ENCODE measurements around the gene CREB5.
"Not testable (repeated sequence)": the region's sequence is repeated elsewhere in the genome, so short reads cannot be mapped to it uniquely, and the experiment has no call there.

CREB5 gene, protein sequence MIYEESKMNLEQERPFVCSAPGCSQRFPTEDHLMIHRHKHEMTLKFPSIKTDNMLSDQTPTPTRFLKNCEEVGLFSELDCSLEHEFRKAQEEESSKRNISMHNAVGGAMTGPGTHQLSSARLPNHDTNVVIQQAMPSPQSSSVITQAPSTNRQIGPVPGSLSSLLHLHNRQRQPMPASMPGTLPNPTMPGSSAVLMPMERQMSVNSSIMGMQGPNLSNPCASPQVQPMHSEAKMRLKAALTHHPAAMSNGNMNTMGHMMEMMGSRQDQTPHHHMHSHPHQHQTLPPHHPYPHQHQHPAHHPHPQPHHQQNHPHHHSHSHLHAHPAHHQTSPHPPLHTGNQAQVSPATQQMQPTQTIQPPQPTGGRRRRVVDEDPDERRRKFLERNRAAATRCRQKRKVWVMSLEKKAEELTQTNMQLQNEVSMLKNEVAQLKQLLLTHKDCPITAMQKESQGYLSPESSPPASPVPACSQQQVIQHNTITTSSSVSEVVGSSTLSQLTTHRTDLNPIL

DNA sequence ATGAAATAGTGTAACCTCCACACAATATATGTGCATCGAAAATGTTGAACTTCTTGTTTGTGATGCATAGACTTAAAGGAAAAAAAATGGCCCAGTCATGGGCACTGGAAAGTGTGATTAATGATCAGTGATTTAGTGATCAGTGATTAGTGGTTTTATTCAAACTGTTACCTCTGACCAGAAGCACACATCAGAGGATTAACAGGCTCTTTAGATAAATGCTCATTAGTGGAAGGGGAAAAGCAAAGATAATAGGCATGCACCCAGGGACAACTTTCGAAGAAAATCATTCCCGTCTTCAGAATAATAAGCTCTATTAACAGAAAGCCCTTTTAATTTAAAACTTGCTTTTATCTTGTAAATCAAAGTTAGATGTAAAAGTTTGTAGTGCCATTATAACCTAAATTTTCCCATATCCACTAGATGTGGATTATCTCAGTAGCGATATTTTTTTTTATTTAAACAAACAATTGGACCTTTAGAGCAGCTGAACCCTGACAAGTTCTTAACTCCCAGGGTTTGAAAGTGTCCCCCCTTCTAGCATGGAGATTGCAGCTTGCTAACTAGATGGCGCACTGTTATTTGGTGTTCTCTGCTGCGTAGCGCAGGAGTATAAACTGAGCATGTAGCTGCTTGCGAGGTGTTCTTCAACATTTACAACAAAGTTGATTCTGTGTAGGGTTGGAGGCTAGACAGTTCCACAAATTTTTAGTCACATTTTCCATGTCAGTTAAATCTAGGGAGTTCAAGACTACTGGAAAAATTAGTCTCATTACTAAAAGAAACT is at the start of gene CREB5:
Gene CREB5 (plus strand): TSS at position 643 of the 787 bp plus-strand sequence. CDS start 397 bp downstream, outside the sequence.
- no peak for DNase-seq

DNA sequence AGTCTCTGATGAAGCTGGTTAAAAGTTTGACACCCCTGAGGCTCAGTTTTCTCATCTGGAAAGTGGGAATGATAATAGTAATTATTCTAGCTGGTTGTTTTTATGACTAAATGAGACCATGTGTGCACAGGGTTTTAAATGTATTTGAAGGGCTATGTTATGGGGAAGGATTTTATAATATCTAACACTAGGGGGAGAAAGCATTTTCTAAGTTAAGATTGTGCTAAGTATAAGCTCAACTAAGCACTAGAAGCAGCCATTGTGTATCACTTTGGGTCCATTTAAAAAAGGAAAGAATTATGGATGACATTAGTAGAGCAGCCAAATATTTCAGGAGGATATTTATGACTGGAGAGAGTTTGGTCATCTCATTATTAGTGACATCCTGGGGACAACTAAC is 49.5 kb upstream of the CREB5 start:
- no peak for DNase-seq

DNA sequence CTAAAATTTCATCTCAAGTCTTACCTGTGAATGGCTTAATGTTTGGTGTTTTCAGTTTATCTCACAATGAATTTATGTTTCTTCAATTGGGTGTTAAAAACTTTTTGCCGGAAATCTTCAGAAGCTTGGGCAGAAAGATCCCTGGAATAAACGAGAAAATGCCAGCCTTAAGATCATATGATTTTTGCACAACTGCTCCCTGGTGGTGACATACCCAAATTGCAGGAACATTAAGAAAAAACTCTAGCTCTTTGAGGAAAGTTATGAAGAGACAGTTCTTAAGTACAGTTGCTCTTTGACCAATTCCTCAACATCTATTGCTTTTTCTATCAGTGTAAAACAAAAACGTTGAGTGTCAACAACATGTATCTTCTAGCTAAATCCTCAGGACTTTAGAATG is 48.2 kb upstream of the CREB5 start:
- no peak for DNase-seq

DNA sequence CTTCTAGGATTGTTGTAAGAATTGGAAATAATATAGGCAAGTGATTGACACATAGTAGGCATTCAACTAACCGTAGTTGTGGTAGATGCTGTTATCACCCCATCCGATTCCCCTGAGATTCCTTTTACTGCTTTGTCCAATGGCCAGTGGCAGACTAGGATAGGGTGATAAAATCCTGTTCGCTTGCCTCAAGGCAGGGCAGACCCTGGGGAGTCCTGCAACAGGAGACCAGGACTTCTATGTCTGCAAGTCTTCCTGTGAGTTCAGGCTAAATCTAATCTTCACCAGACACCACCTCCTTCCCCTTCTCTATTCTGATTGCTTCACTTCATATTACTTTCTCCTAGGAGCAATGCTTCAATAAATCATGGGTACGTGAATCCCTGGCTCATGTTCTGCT is 42.8 kb upstream of the CREB5 start:
- DNase-seq, result no peak

DNA sequence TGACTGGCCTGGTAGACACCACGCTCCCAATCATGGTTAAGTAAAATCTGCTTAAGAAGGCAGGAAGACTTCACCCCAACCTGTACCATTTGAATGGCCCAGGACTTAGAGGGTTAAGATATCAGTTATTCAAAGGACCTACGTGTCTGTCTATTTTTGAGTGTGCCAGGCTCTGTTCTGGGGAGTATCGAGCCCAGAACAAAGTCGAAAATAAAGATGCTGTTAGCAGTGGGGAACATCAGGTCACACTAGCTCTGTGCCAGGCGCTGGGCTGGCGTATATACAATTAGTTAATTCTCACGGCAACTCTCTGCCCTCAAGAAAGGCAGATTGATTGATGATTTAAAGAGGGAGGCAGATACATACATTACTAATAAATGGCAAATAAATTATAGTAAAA is 40.5 kb upstream of the CREB5 start:
- DNase-seq, result no peak

DNA sequence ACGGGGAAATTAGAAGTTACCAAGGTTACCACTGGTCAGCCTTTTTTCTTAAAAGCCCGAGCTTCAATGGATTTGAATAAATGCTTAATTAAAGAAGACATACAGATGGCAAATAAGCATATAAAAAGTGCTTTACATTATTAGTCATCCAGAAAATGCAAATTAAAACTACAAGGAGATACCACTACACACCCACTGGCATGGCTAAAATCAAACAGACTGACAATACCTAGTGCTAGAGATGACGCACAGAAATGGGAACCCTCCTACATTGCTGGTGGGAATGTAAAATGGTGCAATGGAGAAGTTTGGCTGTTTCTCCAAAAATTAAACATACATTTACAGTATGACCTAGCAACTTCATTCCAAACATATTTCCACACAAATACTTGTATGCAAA is 38.3 kb upstream of the CREB5 start:
- no peak for DNase-seq

DNA sequence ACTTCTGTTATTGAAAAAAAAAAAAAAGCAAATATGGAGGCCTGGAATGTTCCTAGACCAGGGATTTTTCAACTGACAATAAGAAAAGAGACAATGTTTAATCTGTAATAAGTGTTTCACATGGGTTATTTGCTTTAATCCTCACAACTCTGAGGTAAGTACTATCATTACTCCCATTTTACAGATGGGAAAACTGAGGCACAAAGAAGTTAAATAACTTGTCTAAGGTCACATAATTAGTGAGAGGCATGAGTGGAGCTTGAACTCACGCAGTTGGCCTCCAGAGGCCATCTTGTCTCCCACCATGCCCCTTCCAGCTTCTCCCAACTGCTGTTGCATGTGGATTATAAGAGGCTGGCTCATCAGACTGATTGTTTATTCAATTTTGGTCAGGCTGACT is 36.6 kb upstream of the CREB5 start:
- DNase-seq, result no peak

DNA sequence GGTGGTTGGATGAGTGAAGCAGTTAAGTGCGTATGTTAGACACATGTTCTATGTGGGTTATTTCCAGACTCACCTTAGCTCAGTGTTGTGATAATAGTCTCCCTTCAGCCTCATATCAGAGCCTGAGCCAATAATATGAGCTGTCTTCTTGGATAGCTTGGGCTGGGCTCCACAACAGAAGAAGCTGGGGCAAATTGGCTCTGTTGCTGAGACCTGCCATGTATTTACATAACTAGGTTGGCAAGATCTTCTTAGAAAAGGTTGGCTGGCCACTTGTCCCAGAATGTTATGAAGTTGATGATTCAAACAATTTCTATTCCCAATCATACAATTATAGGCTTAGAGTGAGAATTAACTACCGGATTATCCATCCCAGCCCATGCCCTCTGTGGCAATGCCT is 35.7 kb upstream of the CREB5 start:
- DNase-seq, result no peak

DNA sequence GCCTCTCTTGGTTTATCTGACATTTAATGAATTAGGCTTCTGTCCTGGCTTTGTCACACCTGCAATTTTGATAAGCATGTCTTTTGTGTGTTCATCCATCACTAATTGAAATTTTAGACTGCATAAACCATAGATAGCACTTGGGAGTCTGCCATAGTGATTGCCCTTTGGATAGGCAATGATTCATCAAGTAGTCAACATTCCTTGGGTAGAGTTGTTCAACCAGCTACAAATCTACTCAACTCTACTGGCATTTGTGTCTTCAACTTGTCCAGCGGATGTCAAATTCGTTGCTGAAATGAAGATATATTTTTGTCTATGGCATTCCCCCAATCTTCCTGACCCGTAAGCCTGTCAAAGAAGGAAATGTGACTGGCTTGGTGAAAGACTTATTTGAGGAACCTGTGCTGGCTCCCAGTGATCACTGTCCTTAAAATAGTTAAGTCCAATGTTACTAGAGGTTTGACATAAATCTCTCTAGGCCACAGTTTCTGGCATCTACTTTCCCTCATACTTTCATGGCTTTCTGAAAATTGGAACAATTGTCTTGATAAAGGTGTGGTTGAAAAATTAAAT is 33.7 kb upstream of the CREB5 start:
- DNase-seq, result no peak

DNA sequence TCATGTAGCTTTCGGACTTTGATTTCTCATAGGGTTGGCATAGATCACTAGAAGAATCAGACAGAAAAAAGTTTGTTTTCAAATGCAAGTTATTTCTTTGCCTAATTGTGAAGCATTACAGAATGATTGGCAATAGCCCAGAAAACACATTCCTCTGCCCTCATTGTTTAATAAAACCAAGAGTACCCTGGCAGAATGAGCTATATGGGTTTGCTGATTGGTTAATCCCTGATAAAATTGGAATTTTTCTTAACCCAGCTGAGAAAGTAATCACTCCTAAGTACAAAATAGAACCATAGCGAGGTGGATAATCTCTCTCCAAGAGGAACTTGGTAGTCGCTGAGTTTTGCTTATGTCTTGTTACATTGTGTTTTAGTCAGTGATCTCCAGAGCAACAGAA is 30.9 kb upstream of the CREB5 start:
- DNase-seq, result no peak

DNA sequence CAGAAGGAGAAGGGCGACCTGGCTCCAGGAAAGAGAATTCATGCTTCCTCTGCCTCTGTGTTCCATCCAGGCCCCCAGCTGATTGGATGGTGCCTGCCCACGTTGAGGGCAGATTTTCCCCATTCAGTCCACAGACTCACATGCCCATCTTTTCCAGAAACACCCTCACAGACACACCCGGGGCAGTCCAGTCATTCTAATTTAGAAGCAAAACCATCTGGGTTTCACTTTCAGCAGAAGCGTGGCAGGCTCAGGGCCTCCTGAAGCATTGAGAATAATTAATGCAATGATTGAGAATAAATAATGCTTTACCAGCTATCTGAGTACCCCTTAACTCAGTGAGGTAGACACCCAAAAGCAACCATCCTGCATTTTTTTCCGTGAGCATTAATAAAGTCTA is 30.2 kb upstream of the CREB5 start:
- no peak for DNase-seq

DNA sequence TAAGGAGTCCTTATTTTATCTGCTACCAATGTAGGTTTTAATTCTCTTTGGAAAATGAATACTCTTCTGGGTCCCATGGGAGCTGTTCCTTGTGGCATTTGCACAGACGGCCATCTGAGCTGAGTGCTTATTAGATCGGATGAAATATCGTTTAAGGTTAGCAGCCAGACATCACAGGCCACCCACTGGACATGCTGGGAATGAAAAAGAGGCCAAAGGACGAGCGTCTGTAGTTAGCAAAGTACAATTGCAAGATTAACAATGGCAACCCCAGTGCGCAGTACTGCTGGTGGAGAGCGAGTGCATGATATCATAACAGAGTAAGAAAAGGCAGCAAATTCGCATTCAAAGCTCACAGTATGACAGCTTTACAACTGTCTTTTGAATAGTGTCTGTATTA is 28.3 kb upstream of the CREB5 start:
- no peak for DNase-seq

DNA sequence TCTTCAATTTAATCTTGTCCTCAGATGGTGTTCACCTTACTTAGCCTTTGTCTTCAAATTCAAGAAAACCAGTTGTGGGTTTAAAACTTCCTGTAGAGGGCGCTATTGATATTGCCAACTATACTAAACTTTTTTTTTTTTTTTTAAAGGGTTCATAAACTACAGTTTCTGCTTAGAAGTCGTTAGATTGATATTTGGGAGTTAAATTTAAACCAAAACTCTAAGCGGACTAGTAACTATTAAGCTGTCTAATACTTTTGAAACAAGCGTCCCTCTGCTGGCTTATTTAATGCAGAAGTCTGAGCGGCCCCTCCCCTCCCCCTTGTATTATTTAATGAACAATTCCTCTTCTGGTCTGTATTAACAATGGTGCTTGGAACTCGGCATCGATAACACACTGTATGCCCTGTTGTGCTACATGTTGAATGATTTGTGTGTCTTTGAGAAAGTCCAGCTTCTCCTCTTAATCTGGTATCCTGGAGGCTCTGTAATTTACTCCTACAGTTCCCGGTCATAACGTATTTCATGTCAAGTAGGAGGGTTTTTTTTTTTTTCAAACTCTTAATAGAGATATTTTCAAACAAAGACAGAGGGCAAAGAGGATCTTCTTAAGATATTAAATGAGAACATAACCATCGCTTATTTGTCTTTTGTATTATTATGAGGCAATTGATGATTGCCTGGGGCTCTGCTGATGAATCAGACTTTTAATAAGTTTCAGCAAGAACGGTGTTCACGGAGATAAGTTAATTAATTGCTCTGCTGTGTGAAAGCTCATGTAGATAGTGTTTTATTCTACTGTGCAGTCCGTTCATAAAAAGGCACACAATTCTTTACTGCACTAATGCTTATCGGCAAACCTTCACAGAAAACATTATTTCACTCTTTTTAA is 22.6 kb upstream of the CREB5 start:
- DNase-seq, result no peak

DNA sequence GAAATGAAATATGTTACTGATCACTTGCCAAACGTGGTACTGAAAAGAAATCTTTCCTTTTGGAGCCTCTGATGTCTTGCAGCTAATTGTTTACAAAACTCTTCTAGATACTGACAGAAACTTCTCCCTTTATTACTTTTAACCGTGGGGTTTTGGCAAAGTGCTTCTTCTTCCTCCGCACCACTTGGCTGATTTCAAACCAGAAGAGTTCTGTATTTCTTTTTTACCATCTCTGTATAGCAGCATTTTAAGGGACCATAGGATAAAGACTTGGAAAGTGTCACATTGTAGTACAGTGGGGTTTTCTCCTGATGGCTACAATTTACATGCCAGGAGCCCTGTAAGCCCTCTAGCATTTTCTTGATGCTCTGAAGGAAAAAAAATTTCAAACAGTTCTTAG is 21.9 kb upstream of the CREB5 start:
- DNase-seq, result no peak

DNA sequence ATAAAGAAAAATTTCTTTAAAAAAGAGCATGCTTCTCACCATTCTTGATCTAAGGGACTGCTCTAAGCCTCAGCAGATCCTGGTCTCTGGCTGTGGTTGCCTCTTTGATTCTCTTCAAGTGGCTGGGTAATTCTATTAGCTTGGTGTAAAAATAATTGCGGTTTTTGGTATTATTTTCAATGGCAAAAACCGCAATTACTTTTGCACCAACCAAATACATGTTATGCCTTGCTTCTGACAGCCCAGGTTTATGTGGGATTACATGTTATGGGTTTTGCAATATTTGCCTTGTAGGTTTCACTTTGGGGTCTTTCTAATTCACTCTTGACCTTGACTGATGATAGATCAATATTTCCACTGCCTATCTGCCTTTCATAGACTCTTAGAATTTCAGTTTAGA is 20.0 kb upstream of the CREB5 start:
- DNase-seq, result no peak

DNA sequence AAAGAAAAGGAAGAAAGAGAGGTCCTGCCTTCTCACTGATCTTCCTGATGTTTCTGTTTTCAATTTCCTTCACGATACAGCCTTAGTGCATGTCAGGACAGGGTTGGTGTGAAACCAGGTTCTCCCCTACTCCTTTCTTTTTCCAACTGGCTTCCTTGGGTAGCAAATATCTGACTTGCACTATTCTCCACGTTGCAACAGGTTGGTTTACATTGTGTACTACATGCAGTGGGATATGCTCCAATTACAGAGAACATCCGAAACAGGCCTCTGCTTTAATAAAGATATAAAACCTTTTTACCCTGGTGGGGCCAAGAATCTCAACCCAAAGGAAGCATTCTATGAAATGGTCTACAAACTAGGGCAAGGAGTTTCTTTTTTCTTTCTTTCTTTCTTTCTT is 16.9 kb upstream of the CREB5 start:
- DNase-seq, result no peak

DNA sequence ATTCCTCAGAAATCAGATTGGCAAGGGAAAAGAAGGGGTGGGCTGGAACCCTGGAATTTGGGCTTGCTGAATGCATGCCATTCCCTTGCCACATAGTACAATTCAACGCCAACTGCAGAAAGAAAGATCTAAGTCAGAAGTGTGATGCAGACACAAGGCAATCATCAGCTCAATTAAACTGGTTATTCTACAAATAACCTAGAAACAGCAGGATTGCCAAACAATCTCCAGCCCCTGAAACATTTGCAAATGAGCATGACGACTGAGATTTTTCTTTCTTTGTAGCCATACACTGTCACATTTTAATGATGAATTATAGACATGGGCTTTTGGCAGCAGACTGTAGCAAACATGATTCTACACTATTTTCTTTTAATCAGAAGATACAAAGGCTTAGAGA is 16.5 kb upstream of the CREB5 start:
- no peak for DNase-seq

DNA sequence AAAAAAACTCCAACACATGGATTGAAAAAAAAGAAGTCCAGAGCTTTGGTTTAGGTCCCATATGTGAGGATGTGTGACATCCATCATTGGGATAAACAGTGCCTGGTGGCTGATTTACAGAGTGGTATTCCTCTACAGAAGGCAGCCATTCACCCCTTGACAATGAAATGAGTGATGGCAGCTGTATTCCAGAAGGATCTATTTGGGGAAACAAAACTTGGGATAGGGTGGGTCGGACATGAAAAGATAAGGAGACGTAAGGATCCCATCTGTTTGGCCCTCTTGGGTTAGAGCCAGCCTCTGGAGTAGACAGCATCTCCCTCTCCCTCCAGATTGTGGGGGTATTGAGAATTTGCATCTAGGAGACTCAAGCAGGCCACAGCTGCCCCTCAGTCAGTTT is 15.2 kb upstream of the CREB5 start:
- no peak for DNase-seq

DNA sequence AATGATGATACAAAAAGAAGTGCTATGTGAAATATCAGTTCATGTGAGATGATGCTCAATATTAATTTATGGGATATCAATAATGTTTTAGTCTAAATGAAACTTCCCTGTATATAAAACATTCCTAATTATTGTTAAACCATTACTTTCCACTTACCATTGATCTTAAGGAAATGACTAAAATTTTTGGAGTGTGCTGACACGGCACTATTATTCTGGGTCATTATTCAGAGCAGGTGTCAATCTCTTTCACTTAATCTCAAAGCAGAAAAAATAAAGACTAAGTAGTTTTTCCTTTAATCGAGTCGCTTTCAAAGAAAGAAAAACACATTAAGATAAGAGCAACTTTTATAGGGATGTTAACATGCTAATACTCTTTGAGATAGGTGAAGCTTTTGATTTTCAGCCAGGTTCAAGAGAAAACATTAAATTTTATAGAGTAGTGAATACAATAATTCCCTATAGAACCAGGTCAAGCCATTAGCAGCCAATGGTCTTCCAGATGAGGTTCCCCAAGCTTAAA is 11.4 kb upstream of the CREB5 start:
- DNase-seq, result no peak

DNA sequence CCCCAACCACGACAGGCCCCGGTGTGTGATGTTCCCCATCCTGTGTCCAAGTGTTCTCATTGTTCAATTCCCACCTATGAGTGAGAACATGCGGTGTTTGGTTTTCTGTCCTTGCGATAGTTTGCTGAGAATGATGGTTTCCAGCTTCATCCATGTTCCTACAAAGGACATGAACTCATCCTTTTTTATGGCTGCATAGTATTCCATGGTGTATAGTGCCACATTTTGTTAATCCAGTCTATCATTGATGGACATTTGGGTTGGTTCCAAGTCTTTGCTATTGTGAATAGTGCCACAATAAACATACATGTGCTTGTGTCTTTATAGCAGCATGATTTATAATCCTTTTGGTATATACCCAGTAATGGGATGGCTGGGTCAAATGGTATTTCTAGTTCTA is 10.8 kb upstream of the CREB5 start:
- DNase-seq, result not testable (repeated sequence)

DNA sequence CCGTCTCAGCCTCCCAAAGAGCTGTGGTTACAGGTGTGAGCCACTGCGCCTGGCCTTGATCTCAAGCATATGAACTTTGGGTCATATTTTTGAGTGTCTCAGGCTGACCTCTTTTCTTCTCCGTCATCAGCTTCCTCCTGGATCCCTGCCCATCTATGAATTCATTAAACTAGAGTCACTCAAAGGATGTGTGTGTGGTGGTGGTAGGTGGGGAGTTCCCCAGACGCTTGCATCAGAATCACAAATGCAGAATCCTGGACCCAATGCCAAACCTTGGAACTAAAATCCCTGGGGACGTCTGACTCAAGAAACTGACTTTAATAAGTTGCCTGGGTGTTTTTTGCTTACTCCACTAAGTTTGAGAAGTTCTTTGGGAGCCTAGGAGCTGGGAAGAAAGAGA is 6.7 kb upstream of the CREB5 start:
- DNase-seq, result no peak

DNA sequence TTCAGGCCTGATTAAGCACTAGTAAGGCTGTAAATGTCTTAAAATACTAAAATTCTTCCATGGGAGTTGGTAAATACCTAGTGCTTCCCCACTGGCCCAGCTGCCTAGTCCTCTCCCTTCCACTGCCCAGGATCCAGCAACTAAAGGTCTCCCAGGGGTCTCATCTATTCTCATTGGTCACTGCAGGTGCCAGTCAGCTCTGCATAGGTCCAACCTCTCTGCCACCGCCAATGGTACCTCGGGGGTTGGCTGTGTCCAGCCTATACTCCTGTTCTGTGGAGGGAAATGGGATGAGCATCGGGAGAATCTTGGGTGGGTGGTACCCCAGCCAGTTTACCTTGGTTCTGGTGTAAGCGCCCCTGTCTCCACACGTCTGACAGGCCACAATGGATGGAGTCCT is 6.1 kb upstream of the CREB5 start:
- DNase-seq, result no peak

DNA sequence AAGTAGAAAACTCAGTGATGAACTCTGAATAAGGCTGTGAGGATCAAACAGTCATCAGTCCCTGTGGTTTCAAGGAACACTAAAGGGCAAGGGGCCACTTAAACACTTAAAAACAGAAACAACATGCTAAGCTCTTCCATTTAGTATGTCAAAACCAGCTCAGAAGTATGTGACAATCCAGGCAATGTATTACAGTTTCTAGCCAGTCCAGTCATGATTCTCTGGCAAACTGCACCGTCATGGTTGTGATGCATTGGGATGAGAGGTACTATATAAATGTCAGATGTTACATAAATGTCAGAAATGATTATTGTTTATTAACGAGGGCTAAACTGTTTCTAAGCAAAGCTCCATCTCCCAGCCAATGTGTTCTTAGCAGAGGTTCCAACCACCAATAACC is 4.7 kb upstream of the CREB5 start:
- no peak for DNase-seq
